ENCODE data around the gene PAX6.

PAX6 gene

DNA sequence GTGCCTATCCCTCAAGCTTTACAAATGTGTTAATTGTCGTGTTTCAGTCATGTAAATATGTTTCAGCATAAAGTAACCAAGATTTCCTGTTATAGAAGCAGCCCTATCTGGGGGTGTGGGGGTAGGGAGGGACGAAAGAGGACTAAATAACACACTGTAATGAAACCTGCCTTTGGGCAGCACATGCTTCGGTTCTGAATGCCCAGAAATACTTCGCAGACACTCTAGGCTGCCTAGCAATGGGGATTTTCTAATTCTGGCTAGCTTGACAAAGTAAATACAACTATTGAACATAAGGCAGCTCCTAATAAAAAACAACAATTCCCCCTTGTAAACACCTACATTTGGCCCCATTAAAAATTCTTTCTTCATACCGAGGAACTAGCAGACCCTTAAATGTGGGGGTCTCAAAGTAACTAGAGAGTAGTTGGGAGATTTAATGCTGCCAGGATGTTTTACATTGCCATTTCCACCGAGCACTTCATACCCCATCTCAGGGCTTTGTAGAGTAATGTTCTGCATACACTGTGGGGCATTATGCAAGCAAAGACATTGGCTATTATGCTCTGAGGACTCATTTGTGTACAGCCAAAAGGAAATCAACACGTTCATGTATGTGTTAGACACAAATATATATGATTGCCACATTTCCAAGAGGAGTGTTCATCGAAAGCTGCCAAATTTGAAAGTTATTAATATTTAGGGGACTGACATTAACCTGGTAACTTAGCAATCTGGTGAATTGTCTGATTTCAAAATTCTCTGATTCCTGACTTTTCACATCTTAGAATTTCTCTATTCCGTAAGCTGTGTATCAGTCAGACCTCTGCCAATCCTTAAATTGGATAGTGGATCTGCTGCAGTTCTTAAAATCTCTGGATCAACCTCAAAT lies 42.1 kb downstream of the PAX6 start:
- TF ChIP-seq, protein P1, sequence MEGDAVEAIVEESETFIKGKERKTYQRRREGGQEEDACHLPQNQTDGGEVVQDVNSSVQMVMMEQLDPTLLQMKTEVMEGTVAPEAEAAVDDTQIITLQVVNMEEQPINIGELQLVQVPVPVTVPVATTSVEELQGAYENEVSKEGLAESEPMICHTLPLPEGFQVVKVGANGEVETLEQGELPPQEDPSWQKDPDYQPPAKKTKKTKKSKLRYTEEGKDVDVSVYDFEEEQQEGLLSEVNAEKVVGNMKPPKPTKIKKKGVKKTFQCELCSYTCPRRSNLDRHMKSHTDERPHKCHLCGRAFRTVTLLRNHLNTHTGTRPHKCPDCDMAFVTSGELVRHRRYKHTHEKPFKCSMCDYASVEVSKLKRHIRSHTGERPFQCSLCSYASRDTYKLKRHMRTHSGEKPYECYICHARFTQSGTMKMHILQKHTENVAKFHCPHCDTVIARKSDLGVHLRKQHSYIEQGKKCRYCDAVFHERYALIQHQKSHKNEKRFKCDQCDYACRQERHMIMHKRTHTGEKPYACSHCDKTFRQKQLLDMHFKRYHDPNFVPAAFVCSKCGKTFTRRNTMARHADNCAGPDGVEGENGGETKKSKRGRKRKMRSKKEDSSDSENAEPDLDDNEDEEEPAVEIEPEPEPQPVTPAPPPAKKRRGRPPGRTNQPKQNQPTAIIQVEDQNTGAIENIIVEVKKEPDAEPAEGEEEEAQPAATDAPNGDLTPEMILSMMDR (IDR thresholded peaks at IDR 0.05; ENCODE audit: low read depth, low read length), result no peak
- Histone ChIP-seq H3K4me3 (ENCODE audit: low read depth, low read length) (no peak overlapping the region), H3K27me3 (no peaks in the 10 kb centered on the region), H3K9me3 (no peaks in the 10 kb centered on the region), H3K36me3 (no peaks in the 10 kb centered on the region), H3K4me1 (no peaks in the 10 kb centered on the region)
- DNase-seq, result no peak

DNA sequence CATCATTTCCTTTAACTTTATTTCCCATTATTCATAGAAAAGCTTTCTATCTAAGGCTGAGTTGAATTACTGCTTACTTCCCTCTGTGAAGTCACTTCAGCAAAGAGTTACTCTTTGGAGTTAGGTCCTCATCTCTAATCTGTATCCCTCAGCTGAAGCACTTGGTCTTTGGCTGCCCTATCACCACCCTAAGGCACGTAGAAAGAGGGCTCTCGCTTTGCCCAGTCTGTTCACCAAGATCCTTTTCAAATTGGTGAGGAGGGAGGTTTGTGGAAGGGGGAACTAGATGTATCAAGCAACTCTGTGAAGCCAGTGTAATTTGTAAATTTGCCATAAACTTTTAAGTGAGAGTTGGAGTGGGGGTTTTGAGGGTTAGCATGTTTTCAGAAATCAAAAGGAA lies 43.4 kb downstream of the PAX6 start:
- DNase-seq, result no peak
- Histone ChIP-seq H3K4me3 (ENCODE audit: low read depth, low read length) (no peak overlapping the region), H3K4me1 (no peaks in the 10 kb centered on the region), H3K27me3 (no peaks in the 10 kb centered on the region), H3K36me3 (no peaks in the 10 kb centered on the region), H3K9me3 (no peaks in the 10 kb centered on the region)
- TF ChIP-seq, protein P1 (IDR thresholded peaks at IDR 0.05; ENCODE audit: low read depth, low read length), result no peak

DNA sequence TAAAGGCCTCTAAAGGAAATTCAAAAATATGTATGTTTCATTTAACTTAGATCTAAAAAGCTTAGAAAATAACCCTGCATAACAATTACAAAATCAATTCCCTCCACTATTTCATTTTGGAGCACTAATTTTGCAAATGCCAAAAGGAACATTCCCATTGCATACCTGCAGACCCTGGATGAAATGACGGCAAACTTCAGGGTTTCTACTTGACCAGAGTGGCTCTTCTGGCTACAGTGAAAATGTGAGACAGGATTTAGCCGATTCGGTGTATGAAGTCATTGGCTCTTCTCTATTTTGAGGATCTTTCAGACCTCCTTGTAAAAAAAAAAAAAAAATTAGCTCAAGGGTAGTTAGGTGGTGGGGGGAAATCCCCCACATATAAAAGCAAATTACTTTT lies 44.1 kb downstream of the PAX6 start:
- no peaks in the 10 kb centered on the region for H3K9me3 ChIP-seq
- H3K36me3 ChIP-seq, result no peaks in the 10 kb centered on the region
- no peak for DNase-seq
- TF ChIP-seq, protein P1 (IDR thresholded peaks at IDR 0.05; ENCODE audit: low read depth, low read length), result no peak
- no peaks in the 10 kb centered on the region for H3K4me1 ChIP-seq
- H3K27me3 ChIP-seq, result no peaks in the 10 kb centered on the region
- no peak overlapping the region for H3K4me3 ChIP-seq (ENCODE audit: low read depth, low read length)

DNA sequence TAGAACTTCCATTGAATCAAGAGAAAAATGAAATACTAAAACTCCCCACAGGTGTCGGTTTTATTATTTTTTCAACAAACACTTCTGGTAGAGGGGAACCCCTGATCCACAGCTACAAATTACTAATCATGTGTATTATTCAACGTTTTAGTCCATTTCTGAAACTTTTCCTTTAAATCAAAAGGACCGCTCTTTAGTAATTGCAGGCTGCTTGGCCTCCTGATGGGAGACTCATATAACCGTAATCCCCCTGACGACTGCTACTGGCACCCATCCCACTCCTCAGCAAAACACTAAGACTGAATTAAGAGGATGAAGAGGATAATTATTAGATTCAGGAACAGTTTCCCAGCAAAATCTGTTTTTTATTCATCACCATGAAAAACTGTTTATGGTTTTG lies 46.4 kb downstream of the PAX6 start:
- Histone ChIP-seq H3K4me3 (ENCODE audit: low read depth, low read length) (no peak overlapping the region), H3K4me1 (no peaks in the 10 kb centered on the region), H3K36me3 (no peaks in the 10 kb centered on the region), H3K27me3 (no peaks in the 10 kb centered on the region), H3K9me3 (no peaks in the 10 kb centered on the region)
- no peak for DNase-seq
- TF ChIP-seq, protein P1 (IDR thresholded peaks at IDR 0.05; ENCODE audit: low read depth, low read length), result no peak

DNA sequence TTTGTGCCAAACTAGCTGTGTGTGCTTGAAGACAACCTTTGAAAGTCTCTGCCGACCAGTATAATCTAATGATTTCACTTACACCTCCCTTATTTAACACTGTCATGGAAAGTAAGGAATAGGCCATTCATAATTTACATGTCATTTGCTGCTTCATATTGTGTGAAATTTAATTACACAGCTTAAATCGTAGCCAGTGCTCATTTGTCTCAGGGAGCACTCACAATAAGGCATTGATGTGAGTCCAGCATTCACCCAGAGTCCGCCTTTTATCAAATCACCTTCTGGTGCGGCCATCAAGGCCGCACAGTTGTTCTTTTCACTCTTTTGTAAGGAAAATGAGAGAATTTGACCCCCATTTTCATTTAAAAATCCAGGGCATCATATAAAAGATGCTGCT lies 46.9 kb downstream of the PAX6 start:
- no peaks in the 10 kb centered on the region for H3K9me3 ChIP-seq
- no peak for DNase-seq
- no peaks in the 10 kb centered on the region for H3K4me1 ChIP-seq
- no peaks in the 10 kb centered on the region for H3K27me3 ChIP-seq
- no peaks in the 10 kb centered on the region for H3K36me3 ChIP-seq
- no peak overlapping the region for H3K4me3 ChIP-seq (ENCODE audit: low read depth, low read length)
- TF ChIP-seq, protein P1 (IDR thresholded peaks at IDR 0.05; ENCODE audit: low read depth, low read length), result no peak

DNA sequence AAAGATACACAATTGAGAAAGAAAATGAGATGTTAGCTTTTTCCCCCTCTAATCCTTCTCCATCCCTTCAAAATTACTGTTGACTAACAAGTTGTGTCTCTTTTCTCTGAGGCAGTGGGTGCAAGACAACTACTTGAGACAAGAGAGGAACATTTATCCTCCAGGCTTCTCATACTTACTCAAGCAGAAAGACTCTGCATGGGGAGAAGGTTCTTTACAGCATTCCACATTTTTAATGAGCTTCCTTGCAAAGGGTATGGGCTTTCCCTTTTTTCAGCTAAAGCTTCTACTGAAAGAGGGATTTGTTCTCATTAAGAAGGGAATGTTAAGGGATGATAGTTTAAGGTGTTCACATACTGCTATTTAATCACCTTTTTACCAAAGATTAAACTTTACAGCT lies 47.8 kb downstream of the PAX6 start:
- no peaks in the 10 kb centered on the region for H3K9me3 ChIP-seq
- no peaks in the 10 kb centered on the region for H3K36me3 ChIP-seq
- no peaks in the 10 kb centered on the region for H3K27me3 ChIP-seq
- no peaks in the 10 kb centered on the region for H3K4me1 ChIP-seq
- no peak overlapping the region for H3K4me3 ChIP-seq (ENCODE audit: low read depth, low read length)
- TF ChIP-seq, protein P1 (IDR thresholded peaks at IDR 0.05; ENCODE audit: low read depth, low read length), result no peak
- DNase-seq, result no peak
